ENCODE data around the gene ZNF438.
"Not testable (repeated sequence)": the region's sequence is repeated elsewhere in the genome, so short reads cannot be mapped to it uniquely, and the experiment has no call there.

Gene ZNF438

GRCh38 chr10:30967650-30968410 lies 63.8 kb downstream of the ZNF438 start:
- no peak overlapping the region for H3K4me3 ChIP-seq (ENCODE audit: low read depth in 1 of 5, low read length in 5 of 5)
- peaks cover 0 to 3% (median 0%) of the 10 kb centered on the region in 5 donors for H3K36me3 ChIP-seq (ENCODE audit: control insufficient read depth in 5 of 5, insufficient read depth in 5 of 5, low read length in 5 of 5)
- H3K4me1 ChIP-seq (ENCODE audit: control insufficient read depth in 5 of 5, insufficient read depth in 5 of 5, low read length in 5 of 5) = peaks cover 0 to 46% (median 20%) of the 10 kb centered on the region in 5 donors
- H3K27ac ChIP-seq (ENCODE audit: low read depth, low read length) = peak overlapping the region; percentile 63
- H3K9me3 ChIP-seq (ENCODE audit: control insufficient read depth in 5 of 5, low read length in 5 of 5) = no peaks in the 10 kb centered on the region
- no peak overlapping the region for H3K9ac ChIP-seq (ENCODE audit: low read length in 5 of 5)
- H3K27me3 ChIP-seq (ENCODE audit: control insufficient read depth in 5 of 5, insufficient read depth in 4 of 5, low read length in 5 of 5) = no peaks in the 10 kb centered on the region

GRCh38 chr10:30963992-30964930 lies 67.4 kb downstream of the ZNF438 start:
- H3K9ac ChIP-seq (ENCODE audit: low read length in 5 of 5) = no peak overlapping the region
- no peak overlapping the region for H3K4me3 ChIP-seq (ENCODE audit: low read depth in 1 of 5, low read length in 5 of 5)
- peaks cover 0 to 3% (median 0%) of the 10 kb centered on the region in 5 donors for H3K36me3 ChIP-seq (ENCODE audit: control insufficient read depth in 5 of 5, insufficient read depth in 5 of 5, low read length in 5 of 5)
- no peaks in the 10 kb centered on the region for H3K27me3 ChIP-seq (ENCODE audit: control insufficient read depth in 5 of 5, insufficient read depth in 4 of 5, low read length in 5 of 5)
- peaks cover 0 to 25% (median 16%) of the 10 kb centered on the region in 5 donors for H3K4me1 ChIP-seq (ENCODE audit: control insufficient read depth in 5 of 5, insufficient read depth in 5 of 5, low read length in 5 of 5)
- H3K27ac ChIP-seq (ENCODE audit: low read depth, low read length) = no peak overlapping the region
- H3K9me3 ChIP-seq (ENCODE audit: control insufficient read depth in 5 of 5, low read length in 5 of 5) = no peaks in the 10 kb centered on the region

DNA sequence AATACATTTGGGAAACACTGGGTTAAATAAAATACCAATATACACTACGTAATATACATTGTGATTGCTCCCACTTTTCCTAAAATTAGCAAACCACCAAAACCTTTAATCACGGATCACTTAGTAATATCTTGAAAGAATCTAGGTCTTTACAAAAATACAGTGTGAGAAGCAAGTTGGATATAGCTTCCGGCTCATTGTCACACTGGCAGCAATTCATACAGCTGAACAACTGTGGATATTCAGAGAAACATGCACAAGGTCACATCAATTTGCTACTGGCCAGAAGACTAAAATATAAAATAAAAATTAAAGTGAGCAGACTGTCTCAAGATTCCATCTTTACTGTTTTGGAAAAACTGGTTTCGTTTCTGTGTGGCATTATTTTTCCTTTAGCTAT lies 69.1 kb downstream of the ZNF438 start:
- H3K4me3 ChIP-seq (ENCODE audit: low read depth in 1 of 5, low read length in 5 of 5) = no peak overlapping the region
- peaks cover 0 to 8% (median 0%) of the 10 kb centered on the region in 5 donors for H3K36me3 ChIP-seq (ENCODE audit: control insufficient read depth in 5 of 5, insufficient read depth in 5 of 5, low read length in 5 of 5)
- H3K9ac ChIP-seq (ENCODE audit: low read length in 5 of 5) = no peak overlapping the region
- H3K27ac ChIP-seq (ENCODE audit: low read depth, low read length) = no peak overlapping the region
- H3K27me3 ChIP-seq (ENCODE audit: control insufficient read depth in 5 of 5, insufficient read depth in 4 of 5, low read length in 5 of 5) = no peaks in the 10 kb centered on the region
- no peaks in the 10 kb centered on the region for H3K9me3 ChIP-seq (ENCODE audit: control insufficient read depth in 5 of 5, low read length in 5 of 5)
- peaks cover 0 to 15% (median 10%) of the 10 kb centered on the region in 5 donors for H3K4me1 ChIP-seq (ENCODE audit: control insufficient read depth in 5 of 5, insufficient read depth in 5 of 5, low read length in 5 of 5)

DNA sequence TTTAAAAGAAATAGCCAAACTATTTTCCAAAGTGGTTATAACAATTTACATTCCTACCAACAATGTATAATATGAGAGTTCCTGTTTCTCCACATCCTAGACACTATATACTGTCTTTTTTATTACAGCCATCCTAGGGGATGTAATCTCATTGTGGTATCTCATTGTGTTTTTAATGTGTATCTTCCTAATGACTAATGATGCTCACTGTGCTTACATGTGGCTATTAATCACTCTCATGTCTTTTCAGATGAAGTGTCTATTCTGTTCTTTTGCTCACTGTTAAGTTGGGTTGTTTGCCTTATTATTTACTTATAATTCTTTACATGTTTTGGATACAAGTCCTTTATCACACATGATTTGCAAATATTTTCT lies 71.8 kb downstream of the ZNF438 start:
- Histone ChIP-seq H3K27ac (ENCODE audit: low read depth, low read length) (no peak overlapping the region), H3K9ac (ENCODE audit: low read length in 5 of 5) (no peak overlapping the region), H3K9me3 (ENCODE audit: control insufficient read depth in 5 of 5, low read length in 5 of 5) (peaks cover 0 to 6% (median 3%) of the 10 kb centered on the region in 5 donors), H3K4me3 (ENCODE audit: low read depth in 1 of 5, low read length in 5 of 5) (no peak overlapping the region), H3K4me1 (ENCODE audit: control insufficient read depth in 5 of 5, insufficient read depth in 5 of 5, low read length in 5 of 5) (peaks cover 0 to 8% (median 3%) of the 10 kb centered on the region in 5 donors), H3K27me3 (ENCODE audit: control insufficient read depth in 5 of 5, insufficient read depth in 4 of 5, low read length in 5 of 5) (no peaks in the 10 kb centered on the region), H3K36me3 (ENCODE audit: control insufficient read depth in 5 of 5, insufficient read depth in 5 of 5, low read length in 5 of 5) (peaks cover 0 to 8% (median 0%) of the 10 kb centered on the region in 5 donors)

GRCh38 chr10:30949218-30949617 lies 82.4 kb downstream of the ZNF438 start:
- H3K9me3 ChIP-seq (ENCODE audit: control insufficient read depth in 5 of 5, low read length in 5 of 5); H3K27ac ChIP-seq (ENCODE audit: low read depth, low read length); H3K4me1 ChIP-seq (ENCODE audit: control insufficient read depth in 5 of 5, insufficient read depth in 5 of 5, low read length in 5 of 5); H3K36me3 ChIP-seq (ENCODE audit: control insufficient read depth in 5 of 5, insufficient read depth in 5 of 5, low read length in 5 of 5); H3K27me3 ChIP-seq (ENCODE audit: control insufficient read depth in 5 of 5, insufficient read depth in 4 of 5, low read length in 5 of 5); H3K9ac ChIP-seq (ENCODE audit: low read length in 5 of 5); H3K4me3 ChIP-seq (ENCODE audit: low read depth in 1 of 5, low read length in 5 of 5): not testable (repeated sequence)

DNA sequence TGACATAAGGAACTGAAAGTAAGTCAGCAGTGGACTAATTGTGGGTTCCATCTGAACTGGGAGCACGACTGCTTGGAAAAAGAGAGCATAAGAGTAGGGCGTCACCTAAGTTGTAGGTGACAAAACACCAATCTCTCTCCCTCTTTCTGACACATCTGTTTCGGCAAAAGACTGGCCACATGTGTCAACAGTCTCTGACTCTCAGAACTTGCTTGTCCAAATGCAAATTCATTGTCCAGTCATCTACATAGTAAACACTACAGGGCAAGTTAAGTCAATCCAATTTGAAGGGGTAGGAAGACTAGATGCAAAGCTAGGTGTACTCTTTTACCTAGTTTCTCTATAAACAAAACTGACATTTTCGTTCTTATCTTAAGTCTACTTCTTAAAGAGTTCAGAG lies 87.7 kb downstream of the ZNF438 start:
- Histone ChIP-seq H3K9ac (ENCODE audit: low read length in 5 of 5) (no peak overlapping the region), H3K4me3 (ENCODE audit: low read depth in 1 of 5, low read length in 5 of 5) (no peak overlapping the region), H3K9me3 (ENCODE audit: control insufficient read depth in 5 of 5, low read length in 5 of 5) (no peaks in the 10 kb centered on the region), H3K27ac (ENCODE audit: low read depth, low read length) (no peak overlapping the region), H3K36me3 (ENCODE audit: control insufficient read depth in 5 of 5, insufficient read depth in 5 of 5, low read length in 5 of 5) (peaks cover 0 to 4% (median 0%) of the 10 kb centered on the region in 5 donors), H3K27me3 (ENCODE audit: control insufficient read depth in 5 of 5, insufficient read depth in 4 of 5, low read length in 5 of 5) (no peaks in the 10 kb centered on the region), H3K4me1 (ENCODE audit: control insufficient read depth in 5 of 5, insufficient read depth in 5 of 5, low read length in 5 of 5) (peaks cover 0 to 11% (median 5%) of the 10 kb centered on the region in 5 donors)

GRCh38 chr10:30943451-30943850 lies 88.2 kb downstream of the ZNF438 start:
- Histone ChIP-seq H3K27me3 (ENCODE audit: control insufficient read depth in 5 of 5, insufficient read depth in 4 of 5, low read length in 5 of 5) (no peaks in the 10 kb centered on the region), H3K9ac (ENCODE audit: low read length in 5 of 5) (no peak overlapping the region), H3K4me1 (ENCODE audit: control insufficient read depth in 5 of 5, insufficient read depth in 5 of 5, low read length in 5 of 5) (peaks cover 0 to 11% (median 5%) of the 10 kb centered on the region in 5 donors)

GRCh38 chr10:30940256-30940655 lies 91.4 kb downstream of the ZNF438 start:
- Histone ChIP-seq H3K27ac (ENCODE audit: low read depth, low read length) (no peak overlapping the region), H3K4me3 (ENCODE audit: low read depth in 1 of 5, low read length in 5 of 5) (no peak overlapping the region), H3K27me3 (ENCODE audit: control insufficient read depth in 5 of 5, insufficient read depth in 4 of 5, low read length in 5 of 5) (no peaks in the 10 kb centered on the region), H3K36me3 (ENCODE audit: control insufficient read depth in 5 of 5, insufficient read depth in 5 of 5, low read length in 5 of 5) (peaks cover 0 to 15% (median 4%) of the 10 kb centered on the region in 5 donors), H3K4me1 (ENCODE audit: control insufficient read depth in 5 of 5, insufficient read depth in 5 of 5, low read length in 5 of 5) (peaks cover 0 to 11% (median 5%) of the 10 kb centered on the region in 5 donors), H3K9ac (ENCODE audit: low read length in 5 of 5) (no peak overlapping the region), H3K9me3 (ENCODE audit: control insufficient read depth in 5 of 5, low read length in 5 of 5) (no peaks in the 10 kb centered on the region)

More at GRCh38 chr10:30943451-30943850, 88.2 kb downstream of the ZNF438 start:
- no peak overlapping the region for H3K4me3 ChIP-seq (ENCODE audit: low read depth in 1 of 5, low read length in 5 of 5)
- H3K9me3 ChIP-seq (ENCODE audit: control insufficient read depth in 5 of 5, low read length in 5 of 5) = no peaks in the 10 kb centered on the region
- H3K36me3 ChIP-seq (ENCODE audit: control insufficient read depth in 5 of 5, insufficient read depth in 5 of 5, low read length in 5 of 5) = peaks cover 0 to 4% (median 0%) of the 10 kb centered on the region in 5 donors
- no peak overlapping the region for H3K27ac ChIP-seq (ENCODE audit: low read depth, low read length)

- H3K9me3 ChIP-seq (ENCODE audit: control insufficient read depth in 5 of 5, low read length in 5 of 5) = no peaks in the 10 kb centered on the region
- H3K36me3 ChIP-seq (ENCODE audit: control insufficient read depth in 5 of 5, insufficient read depth in 5 of 5, low read length in 5 of 5) = peaks cover 0 to 18% (median 5%) of the 10 kb centered on the region in 5 donors
- no peaks in the 10 kb centered on the region for H3K27me3 ChIP-seq (ENCODE audit: control insufficient read depth in 5 of 5, insufficient read depth in 4 of 5, low read length in 5 of 5)
- no peak overlapping the region for H3K9ac ChIP-seq (ENCODE audit: low read length in 5 of 5)
- H3K4me3 ChIP-seq (ENCODE audit: low read depth in 1 of 5, low read length in 5 of 5) = no peak overlapping the region
- no peak overlapping the region for H3K27ac ChIP-seq (ENCODE audit: low read depth, low read length)
- peaks cover 0 to 11% (median 5%) of the 10 kb centered on the region in 5 donors for H3K4me1 ChIP-seq (ENCODE audit: control insufficient read depth in 5 of 5, insufficient read depth in 5 of 5, low read length in 5 of 5)
Observed at GRCh38 chr10:30939643-30940251, 91.9 kb downstream of the ZNF438 start.

Measured in subcutaneous abdominal adipose tissue (tissue), 5 donors.